NCI-H187 (cell line): ENCODE results near the gene MSX2.
"Not testable (repeated sequence)": the region's sequence is repeated elsewhere in the genome, so short reads cannot be mapped to it uniquely, and the experiment has no call there.

ENCODE experiments used
- DNase-seq, 2 experiments: peaks; one replicate each; lab custom pipeline; 2025; lab: John Stamatoyannopoulos, UW

MSX2 gene

GRCh38 chr5:174733091-174733690 is 8.8 kb downstream of the MSX2 start:
- no peak for DNase-seq

DNA sequence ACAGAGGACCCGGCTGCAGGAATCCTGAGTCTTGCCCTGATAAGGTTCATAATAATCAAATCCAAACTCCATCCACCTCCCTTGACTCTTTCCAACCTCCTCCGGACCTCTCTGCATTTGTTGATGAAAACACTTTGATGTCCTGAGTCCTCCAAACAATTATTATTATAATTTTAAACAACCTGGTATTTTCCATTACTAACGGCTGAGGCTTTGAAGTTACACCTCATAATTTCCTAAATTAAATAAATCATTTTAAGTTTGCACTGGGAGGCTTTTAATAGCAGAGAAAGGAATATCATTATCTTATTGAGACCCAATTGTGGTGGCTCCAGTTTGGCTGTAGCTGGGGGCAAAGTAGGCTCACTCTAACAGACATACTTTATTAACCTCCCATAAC is 9.5 kb downstream of the MSX2 start:
- DNase-seq, result no peak

DNA sequence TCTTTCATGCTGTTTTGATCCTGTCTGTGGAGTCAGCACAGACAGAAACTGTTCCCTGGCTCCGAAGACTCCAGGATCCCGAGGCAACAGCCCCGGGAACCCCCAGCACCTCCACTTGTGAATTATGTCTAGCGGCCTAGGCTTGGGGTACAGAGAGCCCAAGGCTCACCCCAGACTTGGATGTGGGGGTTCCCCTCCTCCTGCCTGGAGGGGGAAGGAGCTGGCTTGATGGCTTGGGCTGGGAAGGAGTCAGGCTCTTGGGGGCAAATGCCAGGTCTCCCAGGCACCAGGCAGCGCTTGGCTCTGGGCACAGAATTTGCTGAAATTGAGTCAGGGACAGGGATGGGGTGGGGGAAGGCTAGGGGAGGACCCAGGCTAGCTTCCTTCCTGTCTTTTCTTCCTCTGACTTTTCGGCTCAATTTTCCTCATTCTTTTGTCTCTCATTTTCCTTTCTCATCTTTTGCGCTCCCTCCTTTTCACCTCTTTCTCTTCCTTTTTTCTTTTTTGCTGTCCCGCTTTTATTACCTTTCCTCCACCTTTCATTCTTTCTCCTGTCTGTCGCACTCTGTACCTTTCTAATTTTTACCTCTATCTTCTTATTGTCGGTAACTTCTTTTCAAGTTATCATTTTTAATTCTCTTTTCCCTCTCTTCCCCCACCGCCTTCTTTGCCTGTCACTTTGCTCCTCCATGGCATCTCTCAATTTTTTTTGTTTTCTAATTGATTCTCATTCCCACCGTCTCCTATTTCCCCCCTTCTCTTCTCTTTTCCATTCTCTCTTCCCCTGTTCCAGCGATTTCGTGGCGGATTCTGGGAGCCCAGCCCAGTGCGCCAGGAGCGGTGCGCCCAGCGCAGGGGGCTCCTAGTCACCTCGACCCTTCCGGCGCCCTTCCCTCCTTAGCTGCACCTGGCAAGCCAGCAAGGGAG is 10.5 kb downstream of the MSX2 start:
- DNase-seq, result no peak

DNA sequence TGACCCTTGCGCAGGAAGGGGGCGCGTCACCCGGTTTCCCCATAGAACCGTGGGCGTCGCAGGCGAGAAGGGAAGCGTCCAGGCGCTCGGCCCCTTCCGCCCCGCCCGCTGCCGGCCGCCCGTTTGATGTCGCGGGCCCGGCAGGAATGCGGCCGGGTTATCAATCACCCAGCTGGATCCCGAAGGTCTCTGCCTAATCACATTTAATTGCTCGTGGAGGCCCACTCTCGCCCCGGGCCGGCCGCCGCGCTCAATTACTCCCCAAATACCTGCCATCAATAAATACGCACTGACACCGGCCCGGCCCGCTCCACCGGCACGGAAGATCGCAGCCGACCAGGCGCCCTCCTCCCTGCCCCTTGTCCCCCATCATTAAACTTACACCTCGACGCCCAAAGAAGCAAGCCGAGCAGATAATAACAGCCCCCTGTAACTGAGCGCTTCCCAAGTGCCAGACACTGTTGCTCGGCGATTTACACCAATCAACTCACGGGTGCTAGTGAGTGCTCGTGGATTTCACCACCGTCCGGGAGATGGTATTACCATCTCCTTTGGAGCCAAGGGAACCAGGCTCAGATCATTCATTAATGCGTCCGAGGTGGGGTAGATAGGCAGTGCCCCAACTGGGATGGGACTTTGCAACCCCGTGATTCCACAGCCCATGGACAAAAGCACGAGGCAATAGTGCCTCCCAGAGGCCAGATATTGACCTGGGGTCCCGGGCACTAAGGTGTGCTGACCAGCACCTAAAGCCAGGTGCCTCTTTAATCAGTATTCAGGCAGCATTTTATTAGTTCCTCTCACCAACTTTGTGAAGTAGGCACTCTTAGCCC is 11.3 kb downstream of the MSX2 start:
- peak in 1 of 2 experiments; percentile 21 for DNase-seq

DNA sequence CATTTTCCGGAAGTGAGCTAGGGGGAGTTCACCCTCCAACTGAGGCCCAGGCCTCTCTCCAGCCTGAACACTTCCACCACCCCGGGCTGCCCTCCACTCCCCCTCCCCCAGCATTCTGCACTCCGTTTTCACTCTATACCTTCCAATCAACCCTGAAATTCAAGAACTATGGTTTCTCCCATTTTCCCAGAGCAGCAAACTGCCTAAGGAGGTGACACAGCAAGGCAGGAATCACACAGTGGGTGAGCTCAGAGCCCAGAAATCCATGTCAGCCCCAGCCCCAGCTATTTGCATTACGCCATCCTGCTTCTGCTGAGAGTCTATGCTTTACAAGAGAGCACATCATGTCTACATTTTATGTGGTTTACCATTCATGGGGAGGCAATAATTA is 11.9 kb downstream of the MSX2 start:
- DNase-seq, result no peak

GRCh38 chr5:174736777-174737176 is 12.4 kb downstream of the MSX2 start:
- no peak for DNase-seq

DNA sequence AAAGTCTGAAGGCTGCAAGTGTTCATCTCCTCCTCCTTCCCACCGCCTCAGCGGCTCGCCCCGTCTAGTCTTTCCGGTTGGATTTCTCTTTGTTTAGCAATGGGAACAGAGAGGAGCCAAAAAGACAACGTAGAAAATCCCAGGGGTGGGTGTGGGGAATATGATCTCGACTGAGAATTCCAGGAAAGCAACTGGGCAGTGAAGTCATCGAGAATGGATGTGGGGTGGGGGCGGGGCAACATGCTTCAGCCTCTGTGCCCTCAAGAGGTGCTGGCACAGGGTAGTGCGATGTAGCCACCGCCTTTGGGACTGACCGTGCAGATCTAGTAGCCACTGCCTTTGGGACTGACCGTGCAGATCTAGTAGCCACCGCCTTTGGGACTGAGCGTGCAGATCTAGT is 12.9 kb downstream of the MSX2 start:
- no peak for DNase-seq

DNA sequence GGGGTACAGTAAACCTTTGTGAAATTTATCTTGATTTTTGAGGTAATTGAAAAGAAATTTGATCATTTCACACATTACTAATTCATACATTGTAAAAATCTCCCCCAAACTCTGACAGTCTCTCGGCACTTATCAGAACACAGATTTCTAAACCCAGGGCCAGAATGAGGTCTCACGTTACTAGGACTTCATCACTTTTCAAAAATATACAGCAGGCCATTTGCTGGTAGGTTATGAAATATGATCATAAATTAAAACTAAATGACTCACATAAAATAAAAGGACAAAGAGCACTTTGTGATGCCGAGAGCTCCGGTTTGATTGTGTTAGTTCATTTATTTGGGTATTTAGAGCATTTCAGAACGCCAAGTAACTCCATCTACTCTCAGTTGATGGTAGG is 17.0 kb downstream of the MSX2 start:
- no peak for DNase-seq

DNA sequence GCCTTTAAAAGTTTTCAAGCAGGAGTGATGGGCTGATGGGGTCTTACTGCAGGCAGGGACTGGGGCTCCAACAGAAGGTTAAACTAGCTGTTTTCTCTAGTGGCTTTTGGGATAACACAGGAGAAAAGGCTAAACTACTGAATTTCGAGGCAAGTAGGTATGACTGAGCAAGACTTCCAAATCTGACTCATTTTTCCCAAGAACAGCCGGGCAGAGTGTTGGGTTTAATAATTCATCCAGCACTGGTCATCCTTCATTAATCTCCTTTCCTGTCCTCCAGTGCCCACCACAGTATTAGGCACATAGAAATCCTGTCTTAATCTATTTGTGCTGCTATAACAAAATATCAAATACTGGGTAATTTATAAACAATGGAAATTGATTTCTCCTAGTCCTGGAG is 20.5 kb downstream of the MSX2 start:
- no peak for DNase-seq

DNA sequence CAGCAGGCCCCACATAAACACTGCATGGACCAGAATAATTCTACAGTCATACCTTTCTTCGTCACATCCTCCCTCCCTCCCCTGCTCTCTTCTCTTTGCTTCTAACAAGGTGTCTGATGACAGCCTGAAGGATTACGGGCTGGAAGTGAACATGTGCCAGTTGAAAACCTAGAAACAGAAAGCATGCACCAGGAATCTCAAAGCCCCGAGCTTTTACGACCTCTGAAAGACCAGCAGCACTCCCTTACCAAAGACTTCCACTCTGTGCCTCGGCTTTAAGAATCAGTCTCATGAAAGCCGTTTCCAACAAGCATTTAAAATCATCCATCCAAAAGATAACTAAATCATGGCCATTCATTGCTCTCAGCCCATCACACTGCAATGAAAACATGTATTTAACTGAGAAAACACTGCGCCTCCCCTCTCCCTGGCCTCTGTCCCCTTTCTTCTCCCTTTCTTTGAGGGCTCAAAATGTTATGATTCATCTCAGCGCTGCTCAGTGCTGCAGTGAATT is 21.3 kb downstream of the MSX2 start:
- DNase-seq, result no peak

- no peak for DNase-seq
Observed at GRCh38 chr5:174750711-174751110, 26.3 kb downstream of the MSX2 start.

- peak; percentile 11 to 28 for DNase-seq
Observed at GRCh38 chr5:174751154-174752000, 27.0 kb downstream of the MSX2 start.

GRCh38 chr5:174752121-174752520 is 27.7 kb downstream of the MSX2 start:
- no peak for DNase-seq

GRCh38 chr5:174755106-174755505 is 30.7 kb downstream of the MSX2 start:
- no peak for DNase-seq

GRCh38 chr5:174759091-174759490 is 34.7 kb downstream of the MSX2 start:
- DNase-seq, result no peak

GRCh38 chr5:174760721-174761120 is 36.3 kb downstream of the MSX2 start:
- no peak for DNase-seq

DNA sequence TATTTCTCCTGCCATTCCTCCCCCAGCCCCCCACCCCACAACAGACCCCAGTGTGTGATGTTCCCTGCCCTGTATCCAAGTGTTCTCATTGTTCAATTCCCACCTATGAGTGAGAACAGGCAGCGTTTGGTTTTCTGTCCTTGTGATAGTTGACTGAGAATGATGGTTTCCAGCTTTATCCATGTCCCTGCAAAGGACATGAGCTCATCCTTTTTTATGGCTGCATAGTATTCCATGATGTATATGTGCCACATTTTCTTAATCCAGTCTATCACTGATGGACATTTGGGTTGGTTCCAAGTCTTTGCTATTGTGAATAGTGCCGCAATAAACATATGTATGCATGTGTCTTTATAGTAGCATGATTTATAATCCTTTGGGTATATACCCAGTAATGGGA is 37.0 kb downstream of the MSX2 start:
- not testable (repeated sequence) for DNase-seq

GRCh38 chr5:174764309-174764708 is 39.9 kb downstream of the MSX2 start:
- no peak for DNase-seq

DNA sequence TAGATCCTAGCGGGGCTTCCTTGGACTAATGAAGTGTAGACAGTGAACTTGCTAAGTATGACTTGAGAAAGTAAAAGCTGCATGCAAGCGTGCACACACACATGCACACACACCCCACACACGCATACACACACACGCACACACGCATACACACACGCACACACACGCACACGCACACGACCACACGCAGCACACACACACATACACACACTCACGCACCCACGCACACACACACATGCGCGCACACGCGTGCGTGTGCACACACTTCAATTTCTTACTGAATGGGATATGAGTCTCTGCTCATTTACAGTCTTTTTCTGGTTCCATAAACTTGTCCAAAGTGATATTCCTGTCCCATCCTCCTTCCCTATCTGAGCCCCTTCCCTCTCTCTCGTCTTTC is 41.2 kb downstream of the MSX2 start:
- no peak for DNase-seq

GRCh38 chr5:174767670-174768069 is 43.3 kb downstream of the MSX2 start:
- no peak for DNase-seq

GRCh38 chr5:174769005-174769404 is 44.6 kb downstream of the MSX2 start:
- DNase-seq, result no peak

DNA sequence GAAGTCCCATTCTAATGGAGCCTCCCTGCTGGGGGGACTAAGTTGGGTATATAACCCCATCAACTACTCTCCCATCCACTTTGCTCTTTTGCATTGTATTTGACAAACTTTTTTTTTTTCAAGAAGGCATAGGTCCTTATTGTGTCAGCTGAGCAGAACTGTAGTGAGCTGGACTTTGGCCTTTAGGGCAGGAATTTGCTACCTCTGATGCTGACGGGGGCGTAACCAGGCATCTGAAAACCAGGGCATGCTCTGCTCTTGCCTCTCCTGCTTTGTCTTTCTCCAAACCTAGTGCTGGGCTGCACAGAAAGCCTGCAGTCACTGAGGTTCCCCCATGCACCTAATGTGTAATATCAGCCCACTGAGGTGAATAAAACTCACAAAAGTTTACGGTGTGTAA is 49.0 kb downstream of the MSX2 start:
- no peak for DNase-seq
